NCI-H524 treated with DMSO at 0.1 percent for 48 hours (cell line): ENCODE measurements around the gene AFF3.
"Not testable (repeated sequence)": the region's sequence is repeated elsewhere in the genome, so short reads cannot be mapped to it uniquely, and the experiment has no call there.

Source experiments
- DNase-seq: peaks from one replicate; lab custom pipeline; 2025; lab: John Stamatoyannopoulos, UW

The AFF3 gene

GRCh38 chr2:100106460-100106859 lies 35.9 kb downstream of the AFF3 start:
- no peak for DNase-seq

- DNase-seq = no peak
Observed at GRCh38 chr2:100105678-100106054, 36.7 kb downstream of the AFF3 start.

- DNase-seq = no peak
Observed at GRCh38 chr2:100104718-100105677, 37.4 kb downstream of the AFF3 start.

- not testable (repeated sequence) for DNase-seq
Observed at GRCh38 chr2:100104265-100104664, 38.1 kb downstream of the AFF3 start.

- DNase-seq = not testable (repeated sequence)
Observed at GRCh38 chr2:100103527-100104252, 38.7 kb downstream of the AFF3 start.

GRCh38 chr2:100102466-100103180 lies 39.8 kb downstream of the AFF3 start:
- DNase-seq = not testable (repeated sequence)

- DNase-seq = not testable (repeated sequence)
Observed at GRCh38 chr2:100098855-100099254, 43.5 kb downstream of the AFF3 start.

- DNase-seq = not testable (repeated sequence)
Observed at GRCh38 chr2:100097611-100098294, 44.6 kb downstream of the AFF3 start.

GRCh38 chr2:100095845-100096244 lies 46.5 kb downstream of the AFF3 start:
- not testable (repeated sequence) for DNase-seq

GRCh38 chr2:100091807-100092206 lies 50.6 kb downstream of the AFF3 start:
- DNase-seq = not testable (repeated sequence)

- DNase-seq = not testable (repeated sequence)
Observed at GRCh38 chr2:100085744-100086143, 56.6 kb downstream of the AFF3 start.

- DNase-seq = not testable (repeated sequence)
Observed at GRCh38 chr2:100083421-100084216, 58.8 kb downstream of the AFF3 start.

GRCh38 chr2:100082302-100082978 lies 60.0 kb downstream of the AFF3 start:
- not testable (repeated sequence) for DNase-seq

GRCh38 chr2:100077935-100078334 lies 64.5 kb downstream of the AFF3 start:
- DNase-seq = no peak

GRCh38 chr2:100077456-100077855 lies 64.9 kb downstream of the AFF3 start:
- no peak for DNase-seq

- no peak for DNase-seq
Observed at GRCh38 chr2:100075532-100075931, 66.9 kb downstream of the AFF3 start.

- no peak for DNase-seq
Observed at GRCh38 chr2:100073110-100073509, 69.3 kb downstream of the AFF3 start.

- no peak for DNase-seq
Observed at GRCh38 chr2:100072503-100072902, 69.9 kb downstream of the AFF3 start.

GRCh38 chr2:100071335-100072043 lies 70.9 kb downstream of the AFF3 start:
- no peak for DNase-seq

- DNase-seq = no peak
Observed at GRCh38 chr2:100070078-100070477, 72.3 kb downstream of the AFF3 start.
